HL-60 (cell line): ENCODE results near the gene ZNF507.

Experiments used
- DNase-seq, 2 experiments: peaks; one replicate each; pipeline ENCODE4 v3.0.0-alpha.2; 2010 to 2020; ENCODE audit warnings: low read depth in 1 of 2, low spot score in 1 of 2
- H3K27ac ChIP-seq: fragments of 250-450 bp; sonication (Bioruptor Pico); replicated peaks from 2 replicates; pipeline ENCODE4 v1.5.1; 2020; ENCODE audit warnings: mild to moderate bottlenecking, moderate library complexity
- H3K27me3 ChIP-seq: fragments of 250-450 bp; sonication (Bioruptor Pico); 2 replicates; pipeline ENCODE4 v1.5.1; 2021; ENCODE audit warnings: mild to moderate bottlenecking, moderate library complexity; ENCODE audit not compliant: insufficient read depth, poor library complexity, severe bottlenecking
- H3K4me3 ChIP-seq: replicated peaks from 2 replicates; pipeline ENCODE4 v1.5.1; 2011; ENCODE audit warnings: mild to moderate bottlenecking, control low read depth, low read length; ENCODE audit not compliant: insufficient read depth
- CTCF ChIP-seq: IDR thresholded peaks from one replicate; pipeline ENCODE4 v1.5.1; 2011; ENCODE audit warnings: low read length, control low read depth, inconsistent platforms; ENCODE audit not compliant: insufficient read depth
- GABPA ChIP-seq: IDR thresholded peaks from 2 replicates; pipeline ENCODE4 v1.6.1; 2012; ENCODE audit warnings: low read depth
- POLR2AphosphoS5 ChIP-seq: IDR thresholded peaks from 2 replicates; pipeline ENCODE4 v1.6.1; 2012; ENCODE audit warnings: low read depth
- REST ChIP-seq: IDR thresholded peaks from 2 replicates; pipeline ENCODE4 v1.6.1; 2012; ENCODE audit warnings: low read depth; ENCODE audit not compliant: insufficient replicate concordance
- SPI1 ChIP-seq: IDR thresholded peaks from 2 replicates; pipeline ENCODE4 v1.6.1; 2012; ENCODE audit warnings: low read depth, mild to moderate bottlenecking, borderline replicate concordance

Gene ZNF507

GRCh38 chr19:32324631-32325285, 20.7 kb upstream of the ZNF507 start:
- Histone ChIP-seq H3K27ac (no peak overlapping the region), H3K27me3 (peaks cover 5% of the 10 kb centered on the region), H3K4me3 (no peak overlapping the region)
- TF ChIP-seq GABPA (no peak), REST (no peak), SPI1 (no peak), CTCF (no peak), POLR2AphosphoS5 (no peak)
- no peak for DNase-seq

GRCh38 chr19:32330213-32330857, 15.1 kb upstream of the ZNF507 start:
- no peak overlapping the region for H3K4me3 ChIP-seq
- H3K27ac ChIP-seq, result no peak overlapping the region
- no peaks in the 10 kb centered on the region for H3K27me3 ChIP-seq
- DNase-seq, result no peak
- TF ChIP-seq GABPA (no peak), CTCF (no peak), SPI1 (no peak), POLR2AphosphoS5 (no peak), REST (no peak)

- TF ChIP-seq CTCF (no peak), REST (no peak), POLR2AphosphoS5 (no peak), GABPA (no peak)
- H3K4me3 ChIP-seq, result no peak overlapping the region
- H3K27ac ChIP-seq, result no peak overlapping the region
- DNase-seq, result no peak
- H3K27me3 ChIP-seq, result no peaks in the 10 kb centered on the region
Measured at GRCh38 chr19:32333227-32333626, 12.2 kb upstream of the ZNF507 start.
